Stimulated activated CD4-positive, alpha-beta T cell treated with anti-CD3 and anti-CD28 coated beads, TNF-alpha, amount 100 ng/mL, for 1 hour (primary cell): Measurements from ENCODE around the gene RBMX.
"Not testable (repeated sequence)": the region's sequence is repeated elsewhere in the genome, so short reads cannot be mapped to it uniquely, and the experiment has no call there.

Experiments used
- DNase-seq, 3 donors: peaks; one replicate each; pipeline ENCODE4 v3.0.0-alpha.2; 2020; ENCODE audit warnings: low read depth in 3 of 3, low spot score in 1 of 3

RBMX gene

DNA sequence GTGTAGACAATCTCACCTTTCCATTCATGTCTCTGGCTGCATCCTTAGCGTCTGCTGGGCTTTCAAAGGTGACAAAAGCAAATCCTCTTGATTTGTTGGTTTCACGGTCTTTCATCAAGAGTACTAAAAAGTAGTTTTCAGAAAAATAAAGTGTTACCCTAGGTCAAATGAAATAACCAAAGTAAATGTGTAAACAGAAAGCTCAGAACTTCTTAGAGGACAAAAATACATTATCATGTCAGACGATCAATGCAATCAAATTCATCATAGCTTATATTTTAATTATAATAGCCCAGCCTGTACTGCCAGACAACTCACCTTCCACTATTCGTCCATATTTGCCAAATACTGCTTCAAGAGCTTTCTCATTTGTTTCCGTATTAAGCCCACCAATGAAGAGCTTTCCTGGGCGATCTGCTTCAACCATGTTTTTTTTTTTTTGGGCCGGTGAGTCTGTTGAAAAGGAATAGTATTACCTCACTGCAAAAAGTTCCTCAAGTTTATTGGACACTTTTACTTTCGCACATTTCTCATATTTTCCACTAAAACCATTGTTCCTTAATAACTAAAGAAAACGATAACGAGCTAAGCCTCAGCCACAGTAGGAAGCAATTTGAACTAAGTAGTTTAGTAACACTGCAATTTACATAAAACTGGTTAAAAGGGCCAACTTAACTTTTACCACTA, 1.4 kb downstream of the RBMX start:
- no peak for DNase-seq

DNA sequence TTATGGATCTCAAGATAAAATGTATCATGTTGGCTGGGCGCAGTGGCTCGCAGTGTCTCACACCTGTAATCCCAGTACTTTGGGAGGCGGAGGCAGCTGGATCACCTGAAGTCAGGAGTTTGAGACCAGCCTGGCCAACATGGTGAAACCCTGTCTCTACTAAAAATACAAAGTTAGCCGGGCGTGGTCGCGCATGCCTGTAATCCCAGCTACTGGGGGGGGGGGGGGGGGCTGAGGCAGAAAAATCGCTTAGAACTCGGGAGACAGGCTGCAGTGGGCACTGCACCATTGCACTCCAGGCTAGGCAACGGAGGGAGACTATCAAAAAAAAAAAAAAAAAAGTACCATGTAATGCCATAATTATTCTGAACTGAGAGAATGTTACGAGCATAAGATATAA, 2.1 kb downstream of the RBMX start:
- no peak for DNase-seq

DNA sequence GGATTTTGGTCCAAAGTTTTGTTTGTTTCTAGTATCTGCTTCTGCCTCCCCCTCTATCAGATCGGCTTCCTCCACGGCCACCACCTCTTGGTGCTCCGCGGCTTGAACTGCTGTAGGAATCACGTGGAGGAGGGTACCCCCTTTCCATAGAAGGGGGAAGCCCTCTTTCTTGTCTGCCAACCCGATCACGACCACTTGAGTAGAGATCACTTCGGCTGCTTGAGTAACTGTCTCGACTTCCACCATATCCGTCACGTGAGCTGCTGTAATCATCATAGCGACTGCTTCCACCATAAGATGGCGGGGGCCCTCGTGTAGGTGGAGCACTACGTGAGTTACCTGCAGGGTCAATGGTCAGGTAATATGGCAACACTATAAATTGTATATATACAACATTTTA, 6.4 kb downstream of the RBMX start:
- DNase-seq: not testable (repeated sequence)

DNA sequence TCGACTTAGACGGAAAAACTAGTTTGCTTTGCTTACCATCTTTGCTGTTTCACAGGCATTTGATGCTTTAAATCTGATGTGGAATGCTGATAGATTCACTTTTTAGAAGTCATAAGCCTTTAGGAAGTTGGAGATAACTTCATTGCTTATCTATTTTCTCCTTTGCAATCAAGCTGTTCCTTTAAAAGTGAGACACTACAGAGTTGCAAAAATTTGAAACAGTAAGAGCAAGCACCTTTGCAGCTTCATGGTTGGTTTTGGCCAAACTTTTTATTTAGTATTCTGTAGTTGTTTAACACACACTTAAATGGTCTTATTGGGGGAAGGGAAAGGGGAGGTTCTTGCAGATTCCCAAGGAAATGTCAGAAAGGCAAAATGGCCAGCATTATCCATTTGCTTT, 7.3 kb downstream of the RBMX start:
- not testable (repeated sequence) for DNase-seq

DNA sequence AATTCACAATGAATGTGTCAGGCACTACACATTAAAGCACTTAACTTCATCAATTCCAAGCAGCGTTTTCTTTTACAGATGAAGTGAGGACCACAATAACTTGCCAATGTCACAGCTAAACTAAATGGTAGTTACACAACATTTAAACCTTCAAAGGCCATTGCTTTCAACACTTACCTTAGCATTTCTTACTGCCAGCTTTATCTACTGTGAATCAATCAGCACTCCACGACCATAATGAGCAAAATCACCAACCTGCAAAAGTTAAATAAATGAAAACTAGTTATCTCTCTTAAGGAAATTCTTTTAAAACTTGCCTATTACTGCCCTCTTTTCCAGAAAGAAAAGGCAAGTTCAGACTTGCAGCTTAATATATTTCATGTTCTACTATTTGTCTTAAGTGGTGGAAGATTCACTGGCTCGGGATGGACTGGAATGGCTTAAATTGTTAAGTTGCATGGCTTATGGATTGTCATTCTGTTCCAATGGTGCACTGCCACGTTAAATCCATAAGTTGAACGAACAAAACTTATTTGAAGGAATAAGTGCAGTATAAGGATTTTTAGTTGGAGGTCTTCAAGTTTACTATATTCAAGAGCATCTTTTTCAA, 8.3 kb downstream of the RBMX start:
- DNase-seq: no peak

DNA sequence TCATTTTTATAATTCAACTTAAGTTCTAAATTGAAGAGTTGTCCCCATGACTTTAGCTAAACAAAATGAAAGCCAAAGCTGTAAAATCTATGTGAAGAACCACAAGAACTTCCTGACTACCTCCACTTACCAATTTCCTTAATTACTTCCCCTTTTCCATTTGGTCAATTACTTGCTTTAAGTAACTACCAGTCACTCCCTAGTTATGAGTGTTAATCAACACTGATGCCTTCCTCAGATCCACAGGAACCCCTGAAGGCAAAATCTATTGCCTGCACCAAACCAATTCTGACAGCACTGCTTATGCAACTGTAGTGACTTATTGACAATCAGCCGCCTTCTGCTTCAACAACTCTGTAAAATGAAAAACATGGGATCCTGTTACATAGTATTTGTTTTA, 10.5 kb downstream of the RBMX start:
- DNase-seq: no peak

DNA sequence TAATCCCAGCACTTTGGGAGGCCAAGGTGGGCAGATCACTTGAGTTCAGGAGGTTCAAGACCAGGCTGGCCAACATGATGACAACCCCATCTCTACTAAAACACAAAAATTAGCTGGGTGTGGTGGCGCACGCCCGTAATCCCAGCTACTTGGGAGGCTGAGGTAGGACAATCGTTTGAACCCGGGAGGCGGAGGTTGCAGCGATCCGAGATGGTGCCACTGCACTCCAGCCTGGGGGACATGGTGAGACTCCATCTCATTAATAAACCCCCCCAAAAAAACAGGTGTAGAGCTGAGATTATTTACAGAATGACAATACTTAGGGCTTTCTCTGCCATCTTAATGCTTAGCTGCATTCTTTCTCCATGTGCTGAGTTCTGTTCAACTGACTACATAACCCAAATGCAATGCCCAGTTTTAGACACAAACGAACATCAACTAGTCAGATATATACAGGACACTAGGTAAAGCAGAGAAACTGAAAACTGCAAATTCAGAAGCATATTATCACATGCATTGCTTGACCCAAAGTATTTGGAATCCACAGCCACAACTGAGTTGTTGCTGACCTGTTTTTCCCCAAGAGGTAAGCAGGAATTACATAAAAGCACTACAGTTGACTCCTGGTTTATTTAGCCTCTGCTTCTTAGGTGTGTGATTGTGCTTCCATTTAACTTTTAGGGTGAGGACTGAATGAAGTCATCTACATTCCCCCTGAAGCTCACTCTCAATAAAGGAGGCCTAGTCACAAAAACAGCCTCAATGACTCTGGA, 12.1 kb downstream of the RBMX start:
- DNase-seq: no peak

DNA sequence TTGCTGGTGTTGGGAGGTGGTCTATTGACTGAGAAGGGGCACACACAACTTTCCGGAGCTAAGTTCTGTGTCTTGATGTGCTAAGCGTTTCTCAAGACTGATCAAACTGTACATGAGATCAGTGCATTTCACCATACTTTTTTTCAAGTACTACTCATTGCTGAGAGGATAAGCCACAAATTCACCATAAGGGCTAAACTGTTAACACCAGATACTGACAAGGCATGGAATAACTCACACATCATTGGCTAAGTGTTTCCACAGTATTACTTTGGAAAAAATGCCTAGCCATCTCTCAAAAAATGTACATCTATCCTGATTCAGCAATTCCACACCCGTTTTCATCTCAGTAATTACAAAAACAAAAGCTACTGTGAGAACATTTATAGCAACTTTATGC, 13.0 kb downstream of the RBMX start:
- DNase-seq: no peak

DNA sequence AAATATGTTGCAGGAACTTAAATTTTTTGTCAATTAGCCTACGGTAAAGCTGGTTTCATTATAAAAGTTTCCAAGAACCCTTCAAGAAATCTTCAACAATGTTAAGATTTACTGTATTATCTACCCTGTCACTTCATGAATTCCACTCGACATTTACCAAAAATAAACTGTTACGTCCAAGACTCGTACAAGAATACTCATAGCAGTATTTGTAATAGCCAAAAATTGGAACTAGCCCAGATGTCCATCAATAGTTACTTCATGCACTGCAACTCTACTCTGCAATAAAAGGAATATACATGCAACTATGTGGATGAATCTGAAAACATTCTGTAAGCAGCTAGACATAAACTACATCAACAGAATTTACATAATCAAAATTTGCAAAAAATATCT, 13.4 kb downstream of the RBMX start:
- DNase-seq: no peak

DNA sequence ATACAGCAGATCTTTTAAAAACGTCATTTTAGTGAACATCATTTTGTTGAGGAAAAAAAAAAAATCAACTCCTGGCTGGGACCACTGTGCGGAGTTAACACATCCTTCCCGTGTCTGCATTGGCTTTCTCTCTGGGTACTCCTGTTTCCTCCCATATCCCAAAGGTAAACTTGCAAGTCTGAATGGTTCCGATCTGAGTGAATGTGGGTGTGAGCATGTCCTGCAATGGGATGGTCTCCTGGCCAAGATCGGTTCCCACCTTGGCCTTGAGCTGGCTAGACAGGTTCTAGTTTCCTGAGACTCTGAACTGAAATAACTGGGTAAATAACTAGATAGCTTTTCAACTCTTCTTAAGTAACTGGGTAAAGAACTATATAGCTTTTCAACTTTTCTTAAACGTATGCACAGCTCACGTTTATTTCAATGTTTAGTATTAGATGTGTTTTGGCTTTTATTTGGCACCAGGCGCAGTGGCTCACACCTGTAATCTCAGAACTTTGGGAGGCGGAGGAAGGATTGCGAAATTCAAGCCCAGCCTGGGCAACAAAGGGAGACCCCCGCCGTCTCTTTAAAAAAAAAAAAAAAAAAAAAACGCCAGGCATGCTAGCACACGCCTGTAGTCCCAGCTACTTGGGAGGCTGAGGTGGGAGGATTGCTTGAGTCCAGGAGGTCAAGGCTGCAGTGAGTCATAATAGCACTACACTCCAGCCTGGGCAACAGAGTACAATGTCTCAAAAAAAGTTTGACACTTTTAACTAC, 14.0 kb downstream of the RBMX start:
- no peak for DNase-seq

DNA sequence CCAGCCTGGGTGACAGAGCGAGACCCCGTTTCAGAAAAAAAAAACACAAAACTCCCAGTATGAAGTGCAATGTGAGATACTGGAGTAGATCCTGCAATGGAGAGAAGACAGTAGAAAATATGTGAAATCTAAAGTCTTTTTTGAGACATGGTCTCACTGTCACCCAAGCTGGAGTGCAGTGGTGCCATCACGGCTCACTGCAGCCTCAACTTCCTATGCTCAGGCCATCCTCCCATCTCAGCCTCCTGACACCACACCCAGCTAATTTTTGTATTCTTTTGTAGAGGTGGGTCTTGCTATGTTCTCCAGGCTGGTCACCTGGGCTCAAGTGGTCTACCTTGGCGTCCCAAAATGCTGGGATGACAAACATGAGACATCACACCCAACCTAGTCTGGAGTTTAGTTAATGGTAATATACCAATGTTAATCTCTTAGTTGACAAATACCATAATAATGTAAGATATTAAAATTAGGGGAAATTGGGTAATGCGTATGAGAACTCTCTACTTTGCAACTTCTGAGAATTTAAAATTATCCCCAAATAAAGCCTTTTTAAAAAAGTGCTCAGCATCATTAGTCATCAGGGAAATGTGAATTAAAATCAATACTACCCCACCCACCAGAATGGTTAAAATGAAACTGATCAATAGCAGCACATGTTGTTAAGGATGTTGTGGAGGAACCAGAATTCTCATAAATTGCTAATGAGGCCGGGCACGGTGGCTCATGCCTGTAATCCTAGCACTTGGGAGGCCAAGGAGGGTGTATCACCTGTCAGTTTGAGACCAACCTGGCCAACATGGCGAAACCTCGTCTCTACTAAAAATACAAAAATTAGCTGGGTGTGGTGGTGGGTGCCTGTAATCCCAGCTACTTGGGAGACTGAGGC, 15.0 kb downstream of the RBMX start:
- DNase-seq: no peak

DNA sequence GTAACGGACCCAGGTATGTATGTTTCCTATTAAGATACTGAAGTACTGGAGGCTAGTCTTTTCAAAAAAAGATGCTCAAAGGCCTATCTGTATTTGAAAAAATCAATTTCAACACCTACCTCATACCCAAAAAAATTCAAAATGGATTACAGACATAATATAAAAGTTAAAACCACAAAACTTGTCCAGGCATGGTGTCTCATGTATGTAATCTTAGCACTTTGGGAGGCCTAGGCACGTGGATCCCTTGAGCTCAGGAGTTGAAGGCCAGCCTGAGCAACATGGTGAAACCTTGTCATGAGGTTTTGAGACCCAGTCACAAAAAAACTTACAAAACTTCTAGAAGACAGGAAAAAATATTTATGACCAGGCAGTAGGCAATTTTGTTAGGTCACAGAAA, 16.7 kb downstream of the RBMX start:
- no peak for DNase-seq

DNA sequence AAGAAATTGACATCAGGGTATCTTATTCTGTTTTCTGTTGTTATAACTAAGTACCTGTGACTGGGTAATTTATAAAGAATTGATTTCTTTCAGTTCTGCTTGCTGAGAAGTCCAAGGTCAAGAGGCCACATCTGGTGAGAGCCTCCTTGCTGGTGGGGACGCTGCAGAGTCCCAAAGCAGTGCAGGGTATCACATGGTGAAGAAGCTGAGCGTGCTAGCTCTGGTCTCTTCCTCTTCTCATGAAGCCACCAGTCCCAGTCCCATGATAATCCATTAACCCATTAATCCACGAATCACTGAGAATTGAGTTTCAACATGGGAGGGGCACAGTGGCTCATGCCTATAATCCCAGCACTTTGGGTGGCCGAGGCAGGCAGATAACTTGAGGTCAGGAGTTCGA, 18.0 kb downstream of the RBMX start:
- DNase-seq: no peak

DNA sequence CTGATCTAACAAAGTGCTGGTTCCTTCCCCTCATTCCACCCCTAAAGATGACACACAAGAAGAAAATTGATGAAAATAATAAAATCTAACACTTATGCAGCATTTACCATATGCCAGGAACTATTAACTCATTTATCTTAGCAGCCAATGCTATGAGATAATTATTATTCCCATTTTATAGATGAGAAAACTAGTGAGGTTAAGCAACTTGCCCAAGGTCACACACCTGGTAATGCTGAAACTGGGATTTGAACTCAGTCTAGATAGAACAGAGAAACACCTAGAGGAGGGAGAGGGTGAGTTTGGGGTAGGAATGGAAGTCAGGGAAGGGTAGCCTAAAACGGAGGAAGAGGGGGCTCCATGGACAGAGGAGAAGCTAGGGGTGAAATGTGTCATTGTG, 18.6 kb downstream of the RBMX start:
- no peak for DNase-seq

DNA sequence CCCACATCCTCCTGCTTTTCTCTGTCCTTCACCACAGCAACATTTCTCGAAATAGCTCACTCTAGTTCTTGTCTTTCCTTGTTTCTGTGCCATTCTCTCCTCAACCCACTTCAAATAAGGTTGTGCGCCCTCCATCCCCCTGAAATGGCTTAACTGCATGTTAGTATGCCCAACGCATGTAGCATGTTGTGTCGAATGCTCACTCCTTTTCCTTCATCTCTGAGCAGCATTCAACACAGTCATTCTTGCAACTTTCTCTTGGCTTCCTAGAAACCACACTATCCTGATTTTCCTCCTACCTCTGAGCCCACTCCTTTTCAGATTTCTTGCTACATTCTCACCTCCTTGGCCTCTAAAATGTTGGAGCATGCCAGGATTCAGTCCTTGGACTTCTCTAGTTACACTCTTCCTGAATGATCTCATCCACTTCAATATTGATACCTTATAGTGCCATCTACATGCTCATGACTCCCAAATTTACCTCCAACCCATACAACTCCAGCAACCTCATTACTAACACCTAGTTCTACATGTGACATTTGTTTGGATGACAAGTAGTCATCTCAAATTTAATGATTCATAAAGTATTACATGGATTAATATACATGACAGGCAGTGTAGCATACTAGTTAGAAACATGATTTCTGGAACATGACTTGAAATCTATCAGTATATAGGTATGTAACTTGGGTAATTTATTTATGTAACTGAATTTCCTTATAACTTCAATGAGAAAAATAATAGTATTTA, 22.3 kb downstream of the RBMX start:
- DNase-seq: no peak

DNA sequence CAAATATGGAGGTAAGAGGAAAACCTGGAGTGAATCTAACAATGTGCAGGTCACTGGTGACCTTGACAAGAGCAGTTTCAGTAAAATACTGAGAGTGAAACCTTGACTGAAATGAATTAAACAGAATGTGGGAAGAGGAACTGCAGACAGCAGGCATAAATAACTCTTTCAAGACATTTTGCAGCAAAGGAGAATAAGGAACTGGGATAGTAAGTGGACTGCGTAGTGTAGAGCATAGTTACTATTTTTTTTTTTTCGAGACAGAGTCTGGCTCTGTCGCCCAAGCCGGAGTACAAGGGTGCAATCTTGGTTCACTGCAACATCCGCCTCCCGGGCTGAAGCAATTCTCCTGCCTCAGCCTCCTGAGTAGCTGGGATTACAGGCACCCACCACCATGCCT, 24.0 kb downstream of the RBMX start:
- no peak for DNase-seq

DNA sequence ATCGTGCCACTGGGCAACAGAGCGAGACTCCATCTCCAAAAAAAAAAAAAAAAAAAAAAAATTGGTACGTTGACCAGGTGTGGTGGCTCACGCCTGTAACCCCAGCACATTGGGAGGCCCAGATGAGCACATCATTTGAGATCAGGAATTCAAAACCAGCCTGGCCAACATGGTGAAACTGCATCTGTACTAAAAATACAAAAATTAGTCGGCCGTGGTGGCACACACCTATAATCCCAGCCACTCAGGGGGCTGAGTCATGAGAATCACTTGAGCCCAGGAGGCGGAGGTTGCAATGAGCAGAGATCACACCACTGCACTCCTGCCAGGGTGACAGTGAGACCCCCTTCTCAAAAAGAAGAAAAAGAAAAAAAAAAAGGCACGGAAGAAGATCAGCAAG, 24.5 kb downstream of the RBMX start:
- no peak for DNase-seq

DNA sequence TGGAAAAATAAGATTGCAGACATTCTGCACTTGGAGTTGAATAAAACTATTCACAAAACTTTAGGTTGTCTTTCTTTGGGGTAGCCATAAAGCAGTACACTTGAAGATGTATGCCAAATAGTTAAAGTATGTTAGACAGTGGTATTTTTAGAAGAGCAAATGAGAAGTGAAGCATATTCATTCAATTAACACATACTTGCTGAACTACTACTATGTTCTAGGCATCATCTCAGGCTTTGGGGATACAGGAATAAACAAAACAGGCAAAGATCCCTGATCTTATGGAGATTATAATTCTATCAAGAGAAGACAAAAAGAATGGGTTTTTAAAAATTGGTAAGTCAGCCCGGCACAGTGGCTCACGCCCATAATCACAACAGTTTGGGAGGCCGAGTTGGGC, 29.0 kb downstream of the RBMX start:
- DNase-seq: no peak

DNA sequence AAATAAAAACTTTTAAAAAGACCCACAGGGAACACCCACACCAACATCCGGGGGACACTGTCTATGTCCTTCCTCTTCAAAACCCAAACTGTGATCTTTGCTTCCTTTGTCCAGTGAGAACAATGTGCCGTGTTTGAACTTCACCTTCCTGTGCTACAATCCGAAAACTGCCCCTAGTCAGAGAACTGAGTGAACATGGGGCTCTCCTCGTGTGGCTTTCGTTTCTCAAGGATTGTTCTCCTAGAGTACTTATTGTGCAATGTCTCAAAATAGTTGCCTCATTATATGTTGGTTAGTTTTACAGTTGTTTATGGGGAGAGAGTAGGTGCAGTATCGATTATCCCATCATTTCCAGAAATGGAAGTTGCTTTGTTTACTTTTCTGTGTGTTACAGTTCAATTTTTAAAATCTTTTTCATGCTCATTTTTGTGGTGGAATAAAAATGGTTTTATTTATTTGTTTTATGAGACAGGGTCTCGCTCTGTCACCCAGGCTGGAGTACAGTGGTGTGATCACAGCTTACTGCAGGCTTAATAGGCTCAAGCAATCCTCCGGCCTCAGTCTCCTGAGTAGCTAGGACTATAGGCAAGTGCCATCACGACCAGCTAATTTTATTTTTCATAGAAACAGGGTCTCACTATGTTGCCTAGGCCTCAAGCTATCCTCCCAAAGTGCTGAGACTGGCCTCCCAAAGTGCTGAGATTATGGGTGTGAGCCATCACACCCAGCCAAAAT, 29.9 kb downstream of the RBMX start:
- DNase-seq: no peak
